Thymus (tissue), 14 donors: ENCODE results near the gene C3orf62. TPM values are rescaled to one million over a fixed set of nuclear protein-coding genes. Genes with fewer than 3 reads are reported as not detected.
A peak's percentile ranks its signal among the peaks of the same experiment; 100 is the strongest.

Source experiments
- DNase-seq, 9 donors: peaks; one replicate each; pipeline ENCODE4 v3.0.0-alpha.2; 2013; ENCODE audit warnings: low spot score in 9 of 9, low read depth in 6 of 9, missing footprints in 1 of 9
- H3K27ac ChIP-seq, 2 donors: one replicate each; pipeline ENCODE4 v1.5.1; 2013; ENCODE audit warnings: control low read depth in 1 of 2, low read depth in 1 of 2, low read length in 1 of 2, mild to moderate bottlenecking in 1 of 2, moderate library complexity in 1 of 2
- H3K27me3 ChIP-seq, 2 donors: one replicate each; pipeline ENCODE4 v1.5.1; 2013; ENCODE audit warnings: low read length in 1 of 2; ENCODE audit not compliant: control insufficient read depth in 2 of 2, insufficient read depth in 1 of 2
- H3K36me3 ChIP-seq, 2 donors: one replicate each; pipeline ENCODE4 v1.5.1; 2013; ENCODE audit warnings: low read length in 1 of 2, mild to moderate bottlenecking in 1 of 2, moderate library complexity in 1 of 2; ENCODE audit not compliant: control insufficient read depth in 2 of 2, insufficient read depth in 2 of 2
- H3K4me1 ChIP-seq, 2 donors: one replicate each; pipeline ENCODE4 v1.5.1; 2013; ENCODE audit warnings: low read length in 2 of 2; ENCODE audit not compliant: control insufficient read depth in 2 of 2, insufficient read depth in 2 of 2
- H3K4me3 ChIP-seq, 2 donors: one replicate each; pipeline ENCODE4 v1.5.1; 2013; ENCODE audit warnings: low read length in 2 of 2, control low read depth in 1 of 2, mild to moderate bottlenecking in 1 of 2
- H3K9me3 ChIP-seq, 2 donors: one replicate each; pipeline ENCODE4 v1.5.1; 2013; ENCODE audit warnings: low read length in 1 of 2, mild to moderate bottlenecking in 1 of 2; ENCODE audit not compliant: control insufficient read depth in 2 of 2, insufficient read depth in 1 of 2
- WGBS: extraction: QIAGEN DNeasy Blood & Tissue Kit; methylation state at CpG from one replicate; pipeline ENCODE4 v1.1.7; 2013; 5-methylcytosine and 5-hydroxymethylcytosine counted together
- long read RNA-seq, 10 donors: transcript quantifications; one replicate each; lab custom pipeline, GENCODE V29; 2026
- polyA plus RNA-seq: library from polyadenylated mRNA; stranded (reverse); fragments of 200-250 nt; gene quantifications from one replicate; pipeline ENCODE4 v1.2.3, GENCODE V29; 2013
- total RNA-seq: library from RNA; stranded (reverse); fragments of 120-200 nt; gene quantifications from one replicate; pipeline ENCODE4 v1.2.4, GENCODE V29; 2013
- donor health status: healthy.

C3orf62 gene
- total RNA-seq, result 2.3 TPM
- polyA plus RNA-seq, result 15.6 TPM
- long read RNA-seq, donor 1, result 0 reads
- long read RNA-seq, donor 2, full-length matches to known transcripts, result 5 of 5 reads
- long read RNA-seq, donor 2, partial matches to known transcripts, result 0 of 5 reads
- long read RNA-seq, donor 2, other reads (novel, unspliced or antisense), result 0 of 5 reads
- long read RNA-seq, donor 3, full-length matches to known transcripts, result 5 of 5 reads
- long read RNA-seq, donor 3, partial matches to known transcripts, result 0 of 5 reads
- long read RNA-seq, donor 3, other reads (novel, unspliced or antisense), result 0 of 5 reads
- long read RNA-seq, donor 4, result 0 reads
- long read RNA-seq, donor 5, full-length matches to known transcripts, result 2 of 2 reads
- long read RNA-seq, donor 5, partial matches to known transcripts, result 0 of 2 reads
- long read RNA-seq, donor 5, other reads (novel, unspliced or antisense), result 0 of 2 reads
- long read RNA-seq, donor 6, full-length matches to known transcripts, result 3 of 3 reads
- long read RNA-seq, donor 6, partial matches to known transcripts, result 0 of 3 reads
- long read RNA-seq, donor 6, other reads (novel, unspliced or antisense), result 0 of 3 reads
- long read RNA-seq, donor 7, result 0 reads
- long read RNA-seq, donor 8, partial matches to known transcripts, result 0 of 2 reads
- long read RNA-seq, donor 8, other reads (novel, unspliced or antisense), result 0 of 2 reads
- long read RNA-seq, donor 9, full-length matches to known transcripts, result 1 of 1 reads
- long read RNA-seq, donor 9, partial matches to known transcripts, result 0 of 1 reads
- long read RNA-seq, donor 9, other reads (novel, unspliced or antisense), result 0 of 1 reads
- long read RNA-seq, donor 10, result 0 reads

DNA sequence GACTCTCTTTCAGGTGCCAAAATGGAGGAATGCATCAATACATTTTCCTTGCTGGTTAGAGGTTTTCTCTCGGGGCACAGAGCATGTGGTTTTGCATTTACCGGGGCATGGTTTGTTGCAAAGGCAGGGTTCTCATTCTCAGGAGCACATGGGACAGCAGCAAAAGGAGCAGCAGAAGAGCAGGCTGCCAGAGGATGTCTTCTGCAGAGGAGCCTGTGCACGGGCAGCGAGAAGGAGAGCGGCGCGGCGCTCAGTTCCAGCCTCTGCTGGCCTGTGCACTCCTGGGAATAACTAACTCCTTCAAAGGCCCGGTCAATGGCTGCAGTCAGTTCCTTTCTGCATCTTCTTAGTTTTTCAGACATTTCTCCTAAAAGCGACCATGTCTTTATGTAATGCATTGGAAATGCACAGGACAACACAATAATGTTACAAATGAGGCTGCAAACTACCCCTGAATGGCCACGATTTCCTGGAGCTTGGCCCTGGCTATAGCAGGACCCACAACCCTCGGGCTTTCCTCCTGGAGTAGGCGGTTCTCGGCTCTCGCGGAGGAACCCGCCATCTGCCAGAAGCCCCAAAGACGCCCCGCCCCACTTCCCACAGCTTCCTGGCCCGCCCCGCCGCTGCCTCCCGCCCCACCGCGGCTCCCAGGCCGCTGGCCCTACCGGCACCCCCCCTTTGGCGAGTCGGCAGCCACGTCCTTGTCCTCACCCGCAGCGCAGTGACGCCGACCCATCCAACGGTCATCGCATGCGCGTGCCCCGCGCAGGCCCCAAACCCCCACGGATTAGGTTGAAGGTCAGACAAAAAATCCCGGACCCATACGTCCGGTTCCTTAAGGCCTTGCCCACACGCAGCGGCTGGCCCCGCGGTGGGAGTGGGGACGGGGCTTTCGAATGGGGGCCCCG is at the start of gene C3orf62:
Gene C3orf62, minus strand, starts transcription at position 758 of the 908 bp plus-strand sequence. Its CDS starts 360 bp downstream, at position 398.
- Histone ChIP-seq H3K36me3 (peaks cover 22 to 33% of the 10 kb centered on the region in 2 donors), H3K27me3 (no peaks in the 10 kb centered on the region), H3K4me1 (peaks cover 7 to 20% of the 10 kb centered on the region in 2 donors), H3K27ac (peak within 1 kb of the TSS; percentile 85 to 86), H3K4me3 (peak within 1 kb of the TSS; percentile 44 to 50), H3K9me3 (no peaks in the 10 kb centered on the region)
- peak in 7 of 9 donors; percentile 28 to 76 (median 47) for DNase-seq
- WGBS, result 8% methylated on average over 51 of the region's 51 CpGs

DNA sequence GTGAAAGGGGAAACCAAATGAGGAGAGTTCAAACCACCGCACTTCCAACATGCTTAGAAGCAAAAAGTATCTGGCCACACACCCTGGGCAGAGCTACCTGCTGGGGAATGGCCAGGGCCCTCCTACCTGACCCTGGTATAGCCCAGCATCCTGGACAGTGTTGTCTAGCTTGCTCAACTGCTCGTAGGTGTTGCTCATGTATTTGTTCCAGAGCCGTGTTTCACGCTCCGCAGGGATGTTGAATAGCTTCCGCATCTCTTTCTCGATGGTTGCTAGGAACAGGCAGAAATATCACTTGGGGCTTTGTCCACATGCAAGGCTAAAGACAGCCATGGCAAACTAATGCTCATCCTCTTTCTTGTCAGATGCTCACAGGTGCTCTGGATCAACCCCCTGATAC is 47.7 kb upstream of the C3orf62 start:
- Histone ChIP-seq H3K27me3 (no peaks in the 10 kb centered on the region), H3K36me3 (peaks cover 73 to 91% of the 10 kb centered on the region in 2 donors), H3K27ac (no peak overlapping the region), H3K4me1 (no peaks in the 10 kb centered on the region), H3K9me3 (no peaks in the 10 kb centered on the region), H3K4me3 (no peak overlapping the region)
- no peak for DNase-seq
- 99% methylated on average over 7 of the region's 7 CpGs for WGBS

DNA sequence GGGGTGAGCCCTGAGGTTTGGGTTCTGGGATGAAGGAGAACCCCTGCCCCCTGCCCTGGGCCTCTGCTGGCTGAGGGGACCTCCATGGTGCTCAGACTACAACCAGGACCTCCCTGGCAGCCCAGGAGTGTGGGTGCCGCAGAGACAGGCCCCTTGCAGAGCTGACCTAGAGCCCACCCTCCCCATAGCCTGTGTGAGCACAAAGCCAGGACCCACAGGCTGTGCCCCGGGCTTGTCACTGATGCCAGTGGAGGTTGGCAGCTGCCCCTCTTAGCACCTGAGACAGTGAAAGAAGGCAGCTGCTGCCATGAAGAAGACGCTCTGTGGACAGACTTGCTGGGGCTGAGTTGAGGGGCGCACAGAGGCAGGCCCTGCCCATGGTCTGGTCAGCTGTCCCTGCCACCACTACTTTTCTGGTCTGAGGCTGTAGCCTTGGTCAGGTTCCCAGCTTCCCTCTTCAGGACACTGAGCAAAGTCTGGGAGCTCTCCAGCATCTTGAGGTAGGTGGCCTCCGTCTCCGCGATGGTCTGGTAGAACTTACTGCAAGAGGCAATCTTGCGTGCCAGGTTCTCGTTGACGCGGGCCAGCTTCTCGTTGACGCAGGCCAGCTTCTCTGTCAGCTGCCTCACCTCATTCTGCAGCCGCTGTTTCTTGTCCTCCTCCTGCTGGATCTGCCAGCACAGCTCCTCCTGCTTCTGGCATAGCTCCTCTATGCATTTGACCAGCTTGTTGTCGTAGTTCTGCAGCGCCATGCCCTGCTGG is 39.8 kb upstream of the C3orf62 start:
- H3K27ac ChIP-seq, result no peak overlapping the region
- WGBS, result over 99% methylated on average over 16 of the region's 16 CpGs
- no peaks in the 10 kb centered on the region for H3K4me1 ChIP-seq
- no peak overlapping the region for H3K4me3 ChIP-seq
- no peaks in the 10 kb centered on the region for H3K27me3 ChIP-seq
- H3K9me3 ChIP-seq, result no peaks in the 10 kb centered on the region
- no peak for DNase-seq
- H3K36me3 ChIP-seq, result peaks cover 64 to 66% of the 10 kb centered on the region in 2 donors

DNA sequence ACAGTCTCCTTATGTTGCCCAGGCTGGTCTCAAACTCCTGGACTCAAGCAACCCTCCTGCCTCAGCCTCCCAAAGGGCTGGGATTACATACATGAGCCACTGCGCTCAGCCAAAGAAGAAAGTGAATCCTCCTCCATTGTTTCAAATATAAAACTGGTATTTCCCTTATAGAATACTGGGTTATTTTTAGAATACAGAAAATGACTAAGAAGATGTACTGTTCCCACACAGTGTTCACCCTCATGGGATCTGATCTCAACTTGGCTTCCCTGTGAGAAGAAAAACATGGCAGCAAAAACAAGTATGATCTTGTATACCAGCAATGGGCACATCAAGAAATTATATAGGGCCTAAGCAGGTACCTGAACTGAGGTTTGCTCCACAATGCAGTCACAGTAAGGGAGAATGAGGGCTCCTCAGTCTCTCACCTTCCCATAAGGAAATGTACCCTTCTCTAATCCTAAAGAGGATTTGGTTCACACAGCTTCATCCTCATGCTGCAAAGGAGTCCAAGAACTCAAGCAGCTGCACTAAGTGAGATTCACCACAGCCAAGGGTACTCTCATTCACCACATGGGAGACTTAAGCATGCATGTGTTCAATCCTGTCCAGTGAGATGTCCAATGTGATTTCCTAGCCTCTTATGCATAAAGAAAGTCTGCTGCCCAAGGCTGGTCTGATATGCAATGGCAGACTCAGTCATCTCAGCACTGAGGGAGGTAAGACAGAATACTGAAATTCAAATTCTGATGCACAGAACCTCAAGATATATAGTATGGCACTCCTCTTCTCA is 37.1 kb upstream of the C3orf62 start:
- H3K4me3 ChIP-seq, result no peak overlapping the region
- DNase-seq, result no peak
- WGBS, result 98% methylated on average over 1 of the region's 1 CpG
- H3K27me3 ChIP-seq, result no peaks in the 10 kb centered on the region
- H3K4me1 ChIP-seq, result no peaks in the 10 kb centered on the region
- H3K27ac ChIP-seq, result no peak overlapping the region
- peaks cover 64 to 65% of the 10 kb centered on the region in 2 donors for H3K36me3 ChIP-seq
- H3K9me3 ChIP-seq, result no peaks in the 10 kb centered on the region

DNA sequence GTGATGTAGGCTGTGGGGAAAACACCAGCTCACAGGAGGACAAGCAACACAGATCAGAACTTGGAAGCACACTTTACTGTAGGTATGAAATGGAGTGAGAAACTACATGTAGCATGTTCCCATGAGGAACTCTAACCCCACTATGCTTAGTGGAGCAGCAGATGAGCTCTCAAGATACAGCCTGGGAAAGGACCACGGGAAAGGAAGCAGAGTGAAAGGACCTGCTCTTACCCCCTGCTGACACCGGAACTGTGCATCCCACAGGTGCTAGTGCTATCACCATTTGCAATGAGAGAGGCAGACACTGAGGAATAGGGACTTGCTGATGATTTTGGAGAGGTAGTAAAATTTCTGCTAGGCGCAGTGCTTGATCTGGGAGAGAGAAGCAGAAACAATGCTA is 34.3 kb upstream of the C3orf62 start:
- H3K4me3 ChIP-seq, result no peak overlapping the region

DNA sequence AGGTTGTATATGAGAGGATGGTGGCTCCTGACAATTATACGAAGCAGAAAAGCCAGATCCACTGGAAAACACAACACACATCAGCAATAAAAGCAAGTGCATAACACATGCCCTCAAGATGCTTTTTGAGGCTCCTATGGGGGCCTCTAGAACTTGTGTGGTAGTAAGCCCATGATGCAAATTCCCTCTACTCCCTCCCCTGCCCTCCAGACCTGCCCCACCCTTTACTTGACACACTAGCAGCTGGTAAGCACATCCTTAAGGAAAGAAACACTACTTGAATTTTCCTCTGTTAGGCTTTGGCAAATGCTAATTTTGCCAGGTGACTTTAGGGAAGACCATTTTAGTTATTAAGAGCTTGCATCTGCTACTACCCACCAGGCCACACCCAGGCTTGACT is 33.6 kb upstream of the C3orf62 start:
- no peaks in the 10 kb centered on the region for H3K4me1 ChIP-seq
- WGBS, result 98% methylated on average over 1 of the region's 1 CpG

More for the DNA sequence above, 34.3 kb upstream of the C3orf62 start:
- H3K36me3 ChIP-seq, result peaks cover 61 to 66% of the 10 kb centered on the region in 2 donors
- no peaks in the 10 kb centered on the region for H3K27me3 ChIP-seq
- no peak for DNase-seq
- H3K27ac ChIP-seq, result no peak overlapping the region
- H3K9me3 ChIP-seq, result no peaks in the 10 kb centered on the region
- H3K4me1 ChIP-seq, result no peaks in the 10 kb centered on the region
- WGBS, result 96% methylated on average over 3 of the region's 3 CpGs

DNA sequence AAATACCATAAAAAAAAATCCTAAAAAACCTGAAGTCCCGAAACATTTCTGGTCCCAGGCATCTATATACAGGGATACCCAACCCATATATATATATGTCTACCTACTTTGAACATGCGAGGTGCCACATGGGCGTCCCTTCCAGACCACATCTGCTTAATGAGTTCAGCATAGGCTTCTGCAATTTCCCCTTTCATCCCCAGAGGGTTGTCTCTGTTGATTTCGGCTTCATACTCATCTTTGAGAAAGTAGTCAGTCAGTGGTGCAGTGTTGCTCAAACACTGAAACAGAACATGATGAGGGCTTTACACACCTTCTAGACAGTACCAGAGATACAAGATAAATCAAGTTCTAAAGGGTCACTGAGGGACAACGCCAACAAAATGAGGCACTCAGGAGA is 28.6 kb upstream of the C3orf62 start:
- Histone ChIP-seq H3K4me3 (no peak overlapping the region), H3K4me1 (no peaks in the 10 kb centered on the region), H3K36me3 (peaks cover 69 to 84% of the 10 kb centered on the region in 2 donors), H3K9me3 (no peaks in the 10 kb centered on the region), H3K27ac (no peak overlapping the region), H3K27me3 (no peaks in the 10 kb centered on the region)
- 88% methylated on average over 5 of the region's 5 CpGs for WGBS
- DNase-seq, result no peak

More for the DNA sequence above, 33.6 kb upstream of the C3orf62 start:
- Histone ChIP-seq H3K36me3 (peaks cover 62 to 69% of the 10 kb centered on the region in 2 donors), H3K4me3 (no peak overlapping the region), H3K27me3 (no peaks in the 10 kb centered on the region), H3K27ac (no peak overlapping the region), H3K9me3 (no peaks in the 10 kb centered on the region)
- no peak for DNase-seq
